Nephron progenitor cell (in vitro differentiated cells): Measurements from ENCODE around the gene PGLYRP4.

Source experiments
- DNase-seq: peaks from one replicate; pipeline ENCODE4 v3.0.0; 2021
- H3K27ac Mint-ChIP-seq: 2 replicates; pipeline ENCODE4 v1.8.0; 2021; ENCODE audit warnings: mild to moderate bottlenecking, moderate library complexity, mixed read lengths
- H3K27me3 Mint-ChIP-seq: 2 replicates; pipeline ENCODE4 v1.8.0; 2021; ENCODE audit warnings: mild to moderate bottlenecking, low read depth, mixed read lengths; ENCODE audit not compliant: poor library complexity
- H3K36me3 Mint-ChIP-seq: 2 replicates; pipeline ENCODE4 v1.8.0; 2021; ENCODE audit warnings: low read depth, mixed read lengths
- H3K4me1 Mint-ChIP-seq: 2 replicates; pipeline ENCODE4 v1.8.0; 2021; ENCODE audit warnings: mixed read lengths
- H3K4me3 Mint-ChIP-seq: 2 replicates; pipeline ENCODE4 v1.8.0; 2021; ENCODE audit warnings: mild to moderate bottlenecking, moderate library complexity, mixed read lengths
- H3K9me3 Mint-ChIP-seq: 2 replicates; pipeline ENCODE4 v1.8.0; 2021; ENCODE audit warnings: mild to moderate bottlenecking, moderate library complexity, mixed read lengths
- CTCF ChIP-seq: fragments of 200-600 bp; sonication (generic); IDR thresholded peaks from 2 replicates; pipeline ENCODE4 v1.5.0; 2021; ENCODE audit warnings: antibody characterized with exemption

Gene PGLYRP4

GRCh38 chr1:153345187-153346076, 3.2 kb downstream of the PGLYRP4 start:
- no peak overlapping the region for H3K4me3 Mint-ChIP-seq
- H3K36me3 Mint-ChIP-seq: no peaks in the 10 kb centered on the region
- H3K27me3 Mint-ChIP-seq: peaks cover 40% of the 10 kb centered on the region
- no peak for TF ChIP-seq CTCF
- DNase-seq: no peak
- H3K4me1 Mint-ChIP-seq: no peaks in the 10 kb centered on the region
- no peak overlapping the region for H3K27ac Mint-ChIP-seq
- peaks cover 3% of the 10 kb centered on the region for H3K9me3 Mint-ChIP-seq

- Mint-ChIP-seq H3K36me3 (no peaks in the 10 kb centered on the region), H3K4me1 (no peaks in the 10 kb centered on the region), H3K27ac (no peak overlapping the region), H3K9me3 (peaks cover 3% of the 10 kb centered on the region), H3K27me3 (peaks cover 36% of the 10 kb centered on the region), H3K4me3 (no peak overlapping the region)
- DNase-seq: no peak
- no peak for TF ChIP-seq CTCF
These were observed 4.0 kb downstream of the PGLYRP4 start for GRCh38 chr1:153344718-153345025.

GRCh38 chr1:153343811-153344717, 4.6 kb downstream of the PGLYRP4 start:
- Mint-ChIP-seq H3K4me1 (no peaks in the 10 kb centered on the region), H3K36me3 (no peaks in the 10 kb centered on the region), H3K4me3 (no peak overlapping the region), H3K27ac (no peak overlapping the region), H3K27me3 (peaks cover 33% of the 10 kb centered on the region), H3K9me3 (peaks cover under 1% of the 10 kb centered on the region)
- no peak for TF ChIP-seq CTCF
- no peak for DNase-seq

GRCh38 chr1:153343040-153343681, 5.5 kb downstream of the PGLYRP4 start:
- Mint-ChIP-seq H3K36me3 (no peaks in the 10 kb centered on the region), H3K4me1 (no peaks in the 10 kb centered on the region), H3K4me3 (no peak overlapping the region), H3K27me3 (peaks cover 27% of the 10 kb centered on the region), H3K27ac (no peak overlapping the region), H3K9me3 (no peaks in the 10 kb centered on the region)
- no peak for DNase-seq
- no peak for TF ChIP-seq CTCF

GRCh38 chr1:153342178-153342577, 6.5 kb downstream of the PGLYRP4 start:
- no peaks in the 10 kb centered on the region for H3K4me1 Mint-ChIP-seq
- TF ChIP-seq CTCF: no peak
- no peak overlapping the region for H3K27ac Mint-ChIP-seq
- no peak for DNase-seq
- no peaks in the 10 kb centered on the region for H3K9me3 Mint-ChIP-seq
- no peak overlapping the region for H3K4me3 Mint-ChIP-seq
- peaks cover 26% of the 10 kb centered on the region for H3K27me3 Mint-ChIP-seq
- H3K36me3 Mint-ChIP-seq: no peaks in the 10 kb centered on the region
